GM23338 (cell line): Measurements from ENCODE around the gene GABPB1. TPM values are rescaled to one million over a fixed set of nuclear protein-coding genes. Genes with fewer than 3 reads are reported as not detected.

Experiments used
- ATAC-seq: fragments of 200-7000 bp; cut with Tn5 transposase; 3 replicates; pipeline ENCODE4 v1.9.1; 2020
- DNase-seq: peaks from one replicate; pipeline ENCODE4 v3.0.0-alpha.2; 2015; ENCODE audit warnings: low spot score
- H2AFZ ChIP-seq: fragments of 200-600 bp; sonication (generic); 2 replicates; pipeline ENCODE4 v1.8.0; 2016; ENCODE audit warnings: antibody characterized with exemption, mild to moderate bottlenecking, moderate library complexity
- H3F3A ChIP-seq: fragments of 200-600 bp; sonication (generic); replicated peaks from 2 replicates; pipeline ENCODE4 v1.8.0; 2017; ENCODE audit warnings: antibody characterized with exemption, mixed run types, low read depth
- H3K27ac ChIP-seq: fragments of 200-600 bp; sonication (generic); 2 replicates; pipeline ENCODE4 v1.6.1; 2016; ENCODE audit warnings: low read depth
- H3K27me3 ChIP-seq: fragments of 200-600 bp; sonication (generic); 2 replicates; pipeline ENCODE4 v1.8.0; 2016; ENCODE audit warnings: mild to moderate bottlenecking, mixed run types, moderate library complexity; ENCODE audit not compliant: insufficient read depth
- H3K36me3 ChIP-seq: fragments of 200-600 bp; sonication (generic); 2 replicates; pipeline ENCODE4 v1.8.0; 2016; ENCODE audit warnings: mild to moderate bottlenecking; ENCODE audit not compliant: insufficient read depth
- H3K4me1 ChIP-seq: fragments of 200-600 bp; sonication (generic); 2 replicates; pipeline ENCODE4 v1.8.0; 2016; ENCODE audit warnings: mild to moderate bottlenecking, moderate library complexity; ENCODE audit not compliant: insufficient read depth
- H3K4me2 ChIP-seq: fragments of 200-600 bp; sonication (generic); 2 replicates; pipeline ENCODE4 v1.7.1; 2017; ENCODE audit warnings: mixed run types
- H3K4me3 ChIP-seq: fragments of 200-600 bp; sonication (generic); 2 replicates; pipeline ENCODE4 v1.6.1; 2016; ENCODE audit warnings: mixed run types
- H3K79me2 ChIP-seq: fragments of 200-600 bp; sonication (generic); replicated peaks from 2 replicates; pipeline ENCODE4 v1.8.0; 2017; ENCODE audit warnings: mild to moderate bottlenecking; ENCODE audit not compliant: insufficient read depth
- H3K9me2 ChIP-seq: fragments of 200-600 bp; sonication (generic); 2 replicates; pipeline ENCODE4 v1.8.0; 2017; ENCODE audit not compliant: insufficient read depth
- H4K20me1 ChIP-seq: fragments of 200-600 bp; sonication (generic); replicated peaks from 2 replicates; pipeline ENCODE4 v1.8.0; 2017; ENCODE audit warnings: mild to moderate bottlenecking; ENCODE audit not compliant: insufficient read depth
- H3K27ac Mint-ChIP-seq: 2 replicates; pipeline ENCODE4 v1.8.0; 2020; ENCODE audit warnings: inconsistent platforms, mild to moderate bottlenecking, moderate library complexity, mixed read lengths
- H3K27me3 Mint-ChIP-seq: 3 replicates; pipeline ENCODE4 v1.8.0; 2022; ENCODE audit warnings: low read depth, mild to moderate bottlenecking, moderate library complexity, mixed read lengths, inconsistent platforms; ENCODE audit not compliant: insufficient read depth, poor library complexity
- H3K36me3 Mint-ChIP-seq: 3 replicates; pipeline ENCODE4 v1.8.0; 2021; ENCODE audit warnings: low read depth, mild to moderate bottlenecking, inconsistent platforms, moderate library complexity, mixed read lengths
- H3K4me1 Mint-ChIP-seq: 3 replicates; pipeline ENCODE4 v1.8.0; 2020; ENCODE audit warnings: mild to moderate bottlenecking, inconsistent platforms, mixed read lengths
- H3K4me3 Mint-ChIP-seq: 3 replicates; pipeline ENCODE4 v1.8.0; 2021; ENCODE audit warnings: moderate library complexity, mild to moderate bottlenecking, inconsistent platforms, mixed read lengths
- H3K9me3 Mint-ChIP-seq: 3 replicates; pipeline ENCODE4 v1.8.0; 2020; ENCODE audit warnings: moderate library complexity, mild to moderate bottlenecking, inconsistent platforms, mixed read lengths
- CREB1 ChIP-seq: fragments of 250-450 bp; sonication (Bioruptor Pico); IDR thresholded peaks from 2 replicates; pipeline ENCODE4 v1.5.0; 2020; ENCODE audit warnings: low read depth, mild to moderate bottlenecking, moderate library complexity
- EZH2 ChIP-seq: fragments of 200-600 bp; sonication (generic); IDR thresholded peaks from one replicate; pipeline ENCODE4 v1.8.0; 2017; ENCODE audit warnings: antibody characterized with exemption, mild to moderate bottlenecking, low read depth; ENCODE audit not compliant: unreplicated experiment
- EZH2phosphoT487 ChIP-seq: fragments of 200-600 bp; sonication (generic); IDR thresholded peaks from one replicate; pipeline ENCODE4 v1.8.1; 2018; ENCODE audit warnings: antibody characterized with exemption; ENCODE audit not compliant: unreplicated experiment
- JUNB ChIP-seq: IDR thresholded peaks from one replicate; pipeline ENCODE4 v1.6.1; 2016; ENCODE audit warnings: antibody characterized with exemption; ENCODE audit not compliant: unreplicated experiment
- NANOG ChIP-seq: IDR thresholded peaks from 2 replicates; pipeline ENCODE4 v1.6.1; 2016; ENCODE audit warnings: antibody characterized with exemption, borderline replicate concordance
- POLR2AphosphoS5 ChIP-seq: IDR thresholded peaks from 2 replicates; pipeline ENCODE4 v1.6.1; 2016; ENCODE audit warnings: antibody characterized with exemption, low read depth
- STAT1 ChIP-seq: IDR thresholded peaks from one replicate; pipeline ENCODE4 v1.6.1; 2016; ENCODE audit warnings: antibody characterized with exemption; ENCODE audit not compliant: unreplicated experiment
- ZNF114 ChIP-seq: fragments of 250-450 bp; sonication (Bioruptor Pico); IDR thresholded peaks from 2 replicates; pipeline ENCODE4 v1.5.0; 2020; ENCODE audit warnings: mild to moderate bottlenecking, moderate library complexity
- ZNF331 ChIP-seq: fragments of 250-450 bp; sonication (Bioruptor Pico); IDR thresholded peaks from 2 replicates; pipeline ENCODE4 v1.5.0; 2020; ENCODE audit warnings: low read depth, mild to moderate bottlenecking, moderate library complexity
- polyA plus RNA-seq: library from polyadenylated mRNA; unstranded; fragments of >200 nt; fragmentation: Nextera tagmentation; extraction: Ambion mirVana; gene quantifications from 2 replicates; pipeline ENCODE4 v1.2.1, GENCODE V29; 2016
- total RNA-seq: library from RNA; depleted of rRNA; stranded (reverse); fragments of >200 nt; shearing (Covaris generic); gene quantifications from 2 replicates; pipeline ENCODE4 v1.2.3, GENCODE V29; 2014
- TF ChIP-seq, protein P1 (sequence below): IDR thresholded peaks from one replicate; pipeline ENCODE4 v1.6.1; 2018; ENCODE audit warnings: antibody characterized with exemption; ENCODE audit not compliant: unreplicated experiment
- TF ChIP-seq, protein P2 (sequence below): IDR thresholded peaks from 2 replicates; pipeline ENCODE4 v1.6.1; 2016; ENCODE audit warnings: antibody characterized with exemption

GABPB1 gene
- total and polyA plus RNA-seq, 2 experiments from 2014 or later: 34.4 to 53.9 TPM

DNA sequence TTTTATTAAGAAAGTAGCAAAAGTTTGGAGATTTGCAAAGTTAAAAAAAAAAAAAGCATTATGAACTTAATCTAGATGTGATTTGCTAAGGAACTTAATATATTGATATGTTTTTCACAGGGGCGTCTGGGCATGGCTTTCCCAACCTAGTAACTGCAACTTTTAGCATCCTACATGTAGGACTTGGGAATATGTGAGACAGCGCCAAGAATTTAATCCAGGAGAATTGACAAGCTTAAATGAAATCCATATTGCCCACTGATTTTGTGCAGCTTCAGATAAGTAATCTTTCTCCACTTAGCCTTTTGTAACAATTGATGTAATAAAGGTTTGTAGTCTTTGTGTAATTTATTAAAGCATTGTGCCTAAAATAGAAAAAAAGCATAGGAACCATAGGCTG, 982 bp upstream of the GABPB1 start (continued):
- TF ChIP-seq, protein P1, sequence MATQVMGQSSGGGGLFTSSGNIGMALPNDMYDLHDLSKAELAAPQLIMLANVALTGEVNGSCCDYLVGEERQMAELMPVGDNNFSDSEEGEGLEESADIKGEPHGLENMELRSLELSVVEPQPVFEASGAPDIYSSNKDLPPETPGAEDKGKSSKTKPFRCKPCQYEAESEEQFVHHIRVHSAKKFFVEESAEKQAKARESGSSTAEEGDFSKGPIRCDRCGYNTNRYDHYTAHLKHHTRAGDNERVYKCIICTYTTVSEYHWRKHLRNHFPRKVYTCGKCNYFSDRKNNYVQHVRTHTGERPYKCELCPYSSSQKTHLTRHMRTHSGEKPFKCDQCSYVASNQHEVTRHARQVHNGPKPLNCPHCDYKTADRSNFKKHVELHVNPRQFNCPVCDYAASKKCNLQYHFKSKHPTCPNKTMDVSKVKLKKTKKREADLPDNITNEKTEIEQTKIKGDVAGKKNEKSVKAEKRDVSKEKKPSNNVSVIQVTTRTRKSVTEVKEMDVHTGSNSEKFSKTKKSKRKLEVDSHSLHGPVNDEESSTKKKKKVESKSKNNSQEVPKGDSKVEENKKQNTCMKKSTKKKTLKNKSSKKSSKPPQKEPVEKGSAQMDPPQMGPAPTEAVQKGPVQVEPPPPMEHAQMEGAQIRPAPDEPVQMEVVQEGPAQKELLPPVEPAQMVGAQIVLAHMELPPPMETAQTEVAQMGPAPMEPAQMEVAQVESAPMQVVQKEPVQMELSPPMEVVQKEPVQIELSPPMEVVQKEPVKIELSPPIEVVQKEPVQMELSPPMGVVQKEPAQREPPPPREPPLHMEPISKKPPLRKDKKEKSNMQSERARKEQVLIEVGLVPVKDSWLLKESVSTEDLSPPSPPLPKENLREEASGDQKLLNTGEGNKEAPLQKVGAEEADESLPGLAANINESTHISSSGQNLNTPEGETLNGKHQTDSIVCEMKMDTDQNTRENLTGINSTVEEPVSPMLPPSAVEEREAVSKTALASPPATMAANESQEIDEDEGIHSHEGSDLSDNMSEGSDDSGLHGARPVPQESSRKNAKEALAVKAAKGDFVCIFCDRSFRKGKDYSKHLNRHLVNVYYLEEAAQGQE: no peak
- TF ChIP-seq ZNF331 (no peak), NANOG (no peak)

DNA sequence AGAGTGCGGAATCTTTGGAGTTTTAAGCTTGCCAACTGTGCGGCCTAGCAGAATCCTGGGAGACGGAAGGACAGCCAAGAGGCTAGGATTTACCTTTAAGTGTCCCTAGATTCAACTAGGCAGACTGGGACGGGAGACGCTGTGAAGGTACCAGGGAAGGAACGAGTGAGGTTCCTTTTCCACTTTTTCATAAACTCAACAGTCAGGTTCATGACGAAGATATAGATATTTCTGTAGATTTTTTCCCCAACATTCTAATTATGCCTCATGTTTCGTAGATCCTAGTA, 564 bp upstream of the GABPB1 start:
- peak overlapping the region; percentile 99 for H3K27ac ChIP-seq
- ATAC-seq (peak; percentile 8), DNase-seq (no peak)
- Mint-ChIP-seq H3K4me3 (peak overlapping the region; percentile 99), H3K27ac (peak overlapping the region; percentile 99), H3K27me3 (peaks cover 22% of the 10 kb centered on the region), H3K36me3 (peaks cover 60% of the 10 kb centered on the region), H3K4me1 (peaks cover 26% of the 10 kb centered on the region), H3K9me3 (peaks cover 3% of the 10 kb centered on the region; the same call in 2 of the 3 replicates)
- 0 out of 2 replicates have a peak, but pooled peaks cover 12% of the 10 kb centered on the region for H3K36me3 ChIP-seq
- no peak overlapping the region for H2AFZ ChIP-seq
- H3K27me3 ChIP-seq: no peaks in the 10 kb centered on the region
- H3K4me3 ChIP-seq: peak overlapping the region; percentile 66
- peaks cover 76% of the 10 kb centered on the region for H3K79me2 ChIP-seq
- no peak for TF ChIP-seq EZH2
- TF ChIP-seq ZNF114 (CRISPR knock-in tag): no peak
- no peak for TF ChIP-seq STAT1
- no peak for TF ChIP-seq NANOG
- TF ChIP-seq EZH2phosphoT487: no peak
- TF ChIP-seq, protein P2, sequence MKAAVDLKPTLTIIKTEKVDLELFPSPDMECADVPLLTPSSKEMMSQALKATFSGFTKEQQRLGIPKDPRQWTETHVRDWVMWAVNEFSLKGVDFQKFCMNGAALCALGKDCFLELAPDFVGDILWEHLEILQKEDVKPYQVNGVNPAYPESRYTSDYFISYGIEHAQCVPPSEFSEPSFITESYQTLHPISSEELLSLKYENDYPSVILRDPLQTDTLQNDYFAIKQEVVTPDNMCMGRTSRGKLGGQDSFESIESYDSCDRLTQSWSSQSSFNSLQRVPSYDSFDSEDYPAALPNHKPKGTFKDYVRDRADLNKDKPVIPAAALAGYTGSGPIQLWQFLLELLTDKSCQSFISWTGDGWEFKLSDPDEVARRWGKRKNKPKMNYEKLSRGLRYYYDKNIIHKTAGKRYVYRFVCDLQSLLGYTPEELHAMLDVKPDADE: no peak
- no peak for TF ChIP-seq CREB1 (CRISPR knock-in tag)
- no peak for TF ChIP-seq JUNB
- TF ChIP-seq POLR2AphosphoS5: no peak
- H3F3A ChIP-seq: no peaks in the 10 kb centered on the region
- H4K20me1 ChIP-seq: peaks cover 12% of the 10 kb centered on the region; the same call in 1 of the 2 replicates
- no peaks in the 10 kb centered on the region for H3K9me2 ChIP-seq
- H3K4me2 ChIP-seq: peak overlapping the region; percentile 83
- peaks cover 19% of the 10 kb centered on the region for H3K4me1 ChIP-seq
